Keratinocyte (primary cell): Measurements from ENCODE around the gene CES2.

ENCODE experiments used
- CTCF ChIP-seq, 3 experiments: IDR thresholded peaks in 1 of 3; conservative IDR thresholded peaks in 1 of 3; optimal IDR thresholded peaks in 1 of 3; 2 replicates in 2 of 3; 3 replicates in 1 of 3; pipeline versions ENCODE3 to v1.5.1; 2011; ENCODE audit warnings: low read length in 3 of 3, mild to moderate bottlenecking in 3 of 3, moderate library complexity in 2 of 3, control low read depth in 1 of 3, inconsistent platforms in 1 of 3; ENCODE audit not compliant: insufficient read depth in 2 of 3; ENCODE audit errors: extremely low read depth in 1 of 3
- EZH2 ChIP-seq: IDR thresholded peaks from one replicate; pipeline ENCODE4 v1.6.1; 2012; ENCODE audit warnings: inconsistent platforms, mild to moderate bottlenecking, low read length, moderate library complexity

GRCh38 chr16:66901626-66902025 lies 33.7 kb upstream of the CES2 start:
- no peak for TF ChIP-seq CTCF (optimal IDR thresholded peaks at IDR 0.05 in 1 of 3, IDR thresholded peaks at IDR 0.05 in 1 of 3, conservative IDR thresholded peaks at IDR 0.05 in 1 of 3; ENCODE audit: extremely low read depth in 1 of 3, insufficient read depth in 2 of 3, low read length in 3 of 3)
- no peak for TF ChIP-seq EZH2
